NCI-H146 (cell line): ENCODE results near the gene C8A.

Source experiments
- DNase-seq: peaks from one replicate; lab custom pipeline; 2025; lab: John Stamatoyannopoulos, UW

Gene C8A

DNA sequence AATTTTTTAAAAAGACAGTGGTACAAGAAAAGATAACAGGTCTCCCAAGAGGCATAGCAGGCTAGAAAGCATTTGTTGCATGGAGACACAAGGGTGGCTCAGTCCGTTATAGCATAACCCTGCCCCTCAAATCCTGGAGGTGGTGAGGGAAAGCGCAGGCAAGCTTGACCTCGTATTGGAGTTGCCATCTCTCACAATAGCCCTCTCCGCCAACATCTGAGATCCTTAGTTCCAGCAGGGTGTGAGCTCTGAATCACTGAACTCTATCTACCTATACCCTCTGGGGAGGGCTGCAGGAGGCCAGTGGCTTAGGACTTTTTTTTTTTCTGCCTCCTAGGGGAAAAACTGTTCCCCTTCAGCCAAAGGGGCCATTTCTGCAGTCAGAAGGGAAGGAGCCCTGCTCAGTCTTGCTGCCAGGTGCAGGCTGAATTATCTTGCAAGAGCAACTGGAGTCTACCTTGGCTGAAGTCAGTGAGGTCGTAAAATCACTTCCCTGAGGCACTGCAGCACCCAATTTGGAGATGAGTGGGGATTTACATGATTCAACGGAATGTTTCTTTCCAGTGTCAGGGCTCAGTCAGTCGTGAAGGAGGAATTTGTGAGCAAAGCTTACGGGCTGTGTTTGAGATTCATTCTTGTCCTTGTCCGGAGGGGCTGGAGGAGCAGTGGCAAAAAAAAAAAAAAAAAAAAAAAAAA is 17.2 kb upstream of the C8A start:
- no peak for DNase-seq

DNA sequence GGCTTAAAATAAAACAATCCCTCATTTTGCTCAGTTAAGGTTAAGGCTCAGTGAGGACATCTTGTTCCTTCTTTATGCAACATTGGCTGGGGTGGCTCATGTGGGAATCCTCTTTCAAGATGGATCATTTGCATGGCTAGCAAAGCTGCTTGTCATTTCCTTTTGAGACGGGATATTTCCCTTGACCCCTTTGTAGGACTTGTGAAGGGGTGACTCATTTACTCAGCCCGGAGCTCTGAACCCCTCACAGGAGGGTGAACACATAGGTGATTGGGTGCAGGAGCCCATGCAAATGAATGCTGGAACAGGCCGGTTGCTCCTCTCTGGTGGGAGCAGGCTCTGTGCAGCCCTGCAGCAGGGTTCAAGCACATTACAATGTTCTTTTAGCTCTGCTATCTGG is 15.8 kb upstream of the C8A start:
- DNase-seq: no peak

DNA sequence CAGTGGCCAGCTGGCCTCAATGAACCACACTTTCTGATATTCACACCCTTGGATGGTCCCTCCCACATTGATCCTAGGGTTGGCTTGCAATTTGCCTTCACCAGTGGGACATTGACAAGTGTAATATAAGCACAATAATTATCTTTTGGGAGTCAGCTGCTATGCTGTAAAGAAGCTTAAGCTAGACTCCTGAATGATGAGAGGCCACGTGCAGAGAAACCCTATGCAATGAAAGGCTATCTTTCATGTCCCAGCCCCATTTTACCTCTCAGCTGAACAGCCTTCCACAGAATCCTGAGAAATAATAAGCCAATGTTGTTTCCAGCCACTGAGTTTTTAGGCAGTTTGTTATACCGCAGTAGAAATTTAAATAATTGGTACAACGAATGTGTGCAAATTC is 11.1 kb upstream of the C8A start:
- DNase-seq: no peak

DNA sequence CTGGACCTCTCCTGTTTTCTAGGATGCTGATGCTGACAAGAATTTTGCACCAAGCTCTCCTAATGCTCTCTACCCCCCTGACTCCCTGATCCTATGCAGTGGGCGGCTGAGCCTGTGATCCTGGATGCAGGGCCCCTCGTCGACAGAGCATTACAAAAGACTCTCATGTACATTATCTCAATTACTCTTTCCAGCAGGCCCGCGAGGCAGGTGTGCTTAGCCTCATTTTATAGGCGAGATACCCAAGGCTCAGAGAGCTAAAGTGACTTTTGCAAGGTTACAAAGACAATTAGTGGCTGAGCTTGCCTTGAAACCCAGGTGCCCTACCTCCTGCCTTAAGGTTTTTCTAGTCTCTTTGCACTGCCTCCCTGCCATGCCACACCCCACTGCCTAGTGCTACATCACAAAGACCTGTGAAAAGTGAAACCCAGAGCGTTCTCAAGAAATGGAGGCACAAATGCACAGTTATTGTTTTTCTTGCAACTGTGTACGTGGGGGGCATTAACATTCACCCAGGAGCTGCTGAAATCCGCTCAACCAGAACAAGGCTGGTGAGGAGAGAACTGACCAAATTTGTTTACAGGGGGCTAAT is 10.0 kb upstream of the C8A start:
- no peak for DNase-seq

DNA sequence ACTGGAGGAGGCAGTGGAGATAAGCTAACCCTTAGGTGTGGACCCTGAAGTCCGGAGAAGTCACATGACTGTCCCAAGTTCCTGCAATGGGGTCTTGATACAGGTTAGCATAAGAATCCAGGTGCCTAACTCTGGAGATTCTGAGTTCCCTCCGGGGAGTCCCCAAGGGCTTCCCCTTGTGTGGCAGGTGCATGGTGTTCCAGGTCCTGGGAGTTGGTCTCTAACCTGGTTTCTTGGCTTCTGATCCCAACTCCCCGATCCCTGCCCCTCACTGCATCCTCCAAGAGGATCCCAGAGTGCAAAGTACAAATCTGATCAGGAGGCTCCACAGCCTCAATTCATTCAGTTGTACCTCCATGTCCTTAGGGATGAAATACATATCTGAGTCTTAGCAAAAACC is 9.3 kb upstream of the C8A start:
- DNase-seq: no peak

DNA sequence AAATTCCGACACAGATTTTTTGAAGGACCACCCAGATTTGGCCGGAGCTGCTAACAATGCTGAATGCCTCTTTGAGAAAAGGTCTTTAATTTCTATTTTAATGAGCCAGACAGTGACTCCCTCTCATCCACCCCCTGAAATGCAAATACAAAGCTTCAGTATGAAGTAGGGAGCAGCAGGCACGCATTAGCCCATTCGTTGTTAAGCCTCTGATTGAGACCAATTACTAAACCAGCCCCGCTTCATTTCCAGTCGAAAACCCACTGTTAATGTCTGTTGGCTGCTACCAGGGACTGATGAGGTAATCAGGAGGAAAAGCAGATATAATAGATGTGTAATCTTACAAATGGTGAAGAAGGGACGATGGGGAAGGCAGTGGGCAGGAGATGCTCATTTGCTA is 4.8 kb upstream of the C8A start:
- DNase-seq: no peak

DNA sequence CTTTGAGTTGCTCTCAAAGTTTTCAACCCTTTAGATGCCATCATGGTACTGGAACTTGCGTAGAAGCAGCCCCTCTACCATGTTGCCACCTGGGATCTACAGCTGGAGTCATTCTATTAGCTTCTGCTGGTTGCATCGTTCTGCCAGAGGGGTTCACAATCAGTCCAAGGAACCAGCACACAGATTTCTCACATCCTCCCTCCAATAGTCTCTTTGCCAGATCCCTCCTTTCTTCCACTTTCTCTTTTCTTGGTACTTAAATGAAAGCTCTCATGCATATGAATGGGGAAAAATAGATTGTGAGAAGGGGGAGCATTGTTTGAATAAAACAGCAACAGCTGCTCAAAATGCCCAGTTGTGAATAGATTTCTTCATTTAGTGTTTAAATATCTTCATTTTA is 4.2 kb upstream of the C8A start:
- no peak for DNase-seq

DNA sequence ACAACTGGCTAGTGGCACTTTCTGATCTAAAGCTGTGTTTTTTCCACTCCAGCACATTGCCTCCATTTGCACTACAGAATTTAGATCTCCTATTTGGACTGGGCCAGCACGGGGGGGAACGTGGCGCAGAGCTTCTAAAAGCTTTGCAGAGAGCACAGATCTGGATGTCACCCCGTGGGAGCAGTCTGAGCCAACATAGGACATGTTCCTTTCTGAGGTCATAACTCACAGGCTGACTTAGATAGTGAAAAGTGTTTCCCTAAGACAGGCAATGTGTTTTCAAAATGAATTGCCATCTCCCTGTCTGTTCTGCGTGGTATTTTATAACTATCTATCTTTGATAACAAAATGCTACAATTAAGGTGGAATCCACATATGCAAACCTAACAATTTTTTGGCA is 3.7 kb upstream of the C8A start:
- DNase-seq: no peak

DNA sequence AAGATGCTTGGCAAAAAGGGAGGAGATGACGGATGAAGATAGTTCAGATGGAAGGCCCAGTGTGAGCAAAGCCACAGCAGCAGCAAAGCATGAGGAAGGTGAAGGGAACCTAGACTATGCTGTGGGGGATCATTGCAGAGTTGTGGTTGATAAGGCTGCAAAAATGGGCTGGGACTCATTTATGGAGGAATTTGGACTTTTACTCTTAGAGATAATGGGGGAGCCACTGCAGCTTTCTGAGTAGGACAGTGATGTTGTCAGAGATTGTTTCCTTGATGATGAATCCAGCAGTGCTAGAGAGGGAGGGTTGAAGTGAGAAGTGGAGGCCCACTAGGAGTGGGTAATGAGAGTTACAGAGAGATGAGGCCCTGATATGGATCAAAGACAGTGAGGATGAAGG is 2.1 kb upstream of the C8A start:
- no peak for DNase-seq

DNA sequence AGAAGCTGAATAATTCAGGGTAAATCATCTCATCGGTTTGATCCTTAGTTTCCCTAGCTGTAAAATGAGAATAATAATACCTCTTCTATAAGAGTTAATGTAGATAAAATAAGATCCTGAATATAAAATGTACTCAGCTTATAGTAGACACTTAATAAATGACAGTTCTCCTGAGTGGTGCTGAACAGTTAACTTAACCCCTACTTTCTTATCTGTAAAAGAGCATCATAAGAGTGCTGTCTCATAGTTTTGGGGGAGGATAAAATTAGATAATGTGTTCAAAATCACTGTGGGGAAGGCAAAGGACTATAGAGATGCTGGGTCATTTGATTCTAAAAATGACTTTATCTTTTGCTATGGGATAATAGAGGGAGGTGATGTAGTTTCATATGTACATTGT is 593 bp downstream of the C8A start:
- DNase-seq: no peak

DNA sequence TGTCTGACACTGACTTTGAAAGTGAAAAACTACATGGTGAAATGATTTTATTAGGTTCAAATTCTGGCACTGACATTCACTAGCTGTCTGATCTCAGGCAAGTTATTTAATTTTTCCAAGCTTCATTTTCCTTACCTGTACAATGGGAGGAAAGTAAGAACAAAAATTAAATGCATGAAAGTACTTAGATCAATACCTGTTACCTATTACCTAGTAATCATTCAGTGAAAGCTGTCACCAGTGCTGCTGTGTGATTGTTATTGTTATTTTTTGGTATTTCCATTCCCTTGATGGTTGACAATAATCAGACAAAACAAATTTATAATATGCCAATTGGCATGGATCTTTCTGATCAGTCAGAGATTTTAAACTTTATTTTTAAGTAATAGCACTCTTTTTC is 1.6 kb downstream of the C8A start:
- DNase-seq: no peak

DNA sequence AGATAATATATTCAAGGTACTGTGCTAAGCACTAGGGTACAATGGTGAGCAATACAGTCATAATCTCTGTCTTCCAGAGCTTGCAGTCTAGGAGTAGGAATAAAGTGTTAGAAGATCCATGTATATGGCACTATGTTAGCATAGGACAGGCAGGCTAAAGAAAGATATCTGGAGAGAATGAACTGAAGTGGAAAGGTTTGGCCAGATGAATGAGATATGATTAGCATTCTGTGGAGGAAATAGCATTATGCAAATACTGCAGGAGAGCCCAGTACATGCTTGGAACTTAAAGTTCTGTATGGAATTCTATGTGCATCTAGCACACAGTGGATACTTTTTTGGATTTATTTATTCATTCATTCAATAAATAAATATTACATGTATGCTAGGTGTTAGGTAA is 4.7 kb downstream of the C8A start:
- no peak for DNase-seq

DNA sequence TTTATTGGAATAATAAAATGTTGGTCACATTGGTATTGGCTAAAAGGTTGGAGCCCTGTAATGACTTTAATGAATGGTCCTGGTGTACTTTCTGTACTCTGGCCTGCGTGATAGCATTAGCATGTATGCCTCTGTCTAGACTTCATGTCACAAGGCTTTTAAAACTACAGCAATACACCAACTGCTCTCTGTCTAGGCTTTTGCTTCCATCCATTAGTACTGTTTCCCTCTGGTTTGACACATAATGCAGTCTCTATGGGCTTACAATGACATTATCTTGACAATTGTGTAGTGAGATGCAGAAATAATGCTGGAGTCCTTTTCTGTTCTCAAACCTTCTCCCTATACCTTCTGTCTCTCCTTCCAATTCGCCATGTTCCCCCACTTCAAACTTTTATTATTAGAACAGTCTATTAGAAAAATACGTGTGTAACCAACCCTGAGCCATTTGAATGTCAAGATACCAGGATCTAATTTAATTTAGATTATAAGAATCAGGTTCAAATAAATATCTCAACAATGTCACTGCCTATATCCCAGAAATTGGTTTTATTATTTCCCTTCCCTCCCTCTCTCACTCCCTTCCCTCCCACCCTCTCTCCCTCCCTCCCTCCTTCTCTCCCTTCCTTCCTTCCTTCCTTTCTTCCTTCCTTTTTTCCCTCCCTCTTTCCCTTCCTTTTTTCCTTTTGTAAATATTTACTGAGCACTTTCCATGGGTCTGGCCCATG is 8.8 kb downstream of the C8A start:
- no peak for DNase-seq

DNA sequence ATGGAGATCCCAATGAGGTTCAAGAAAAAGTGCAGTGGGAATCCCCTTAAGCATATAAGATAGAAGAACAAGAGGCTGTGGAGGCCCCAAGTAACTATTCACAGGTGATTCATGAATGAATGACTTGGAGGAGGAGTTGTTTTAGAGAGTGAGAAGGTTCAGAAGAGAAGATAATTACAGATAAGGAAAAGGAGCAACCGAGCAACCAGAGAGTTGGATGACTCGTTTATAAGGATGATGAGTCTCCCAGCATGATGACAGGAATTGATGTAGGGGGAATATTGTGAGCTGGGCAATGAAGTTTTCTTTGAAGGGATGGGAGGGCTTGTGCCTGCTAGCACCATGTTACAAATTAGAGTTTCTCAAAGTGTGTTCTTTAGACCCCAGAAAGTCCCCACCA is 9.8 kb downstream of the C8A start:
- no peak for DNase-seq

DNA sequence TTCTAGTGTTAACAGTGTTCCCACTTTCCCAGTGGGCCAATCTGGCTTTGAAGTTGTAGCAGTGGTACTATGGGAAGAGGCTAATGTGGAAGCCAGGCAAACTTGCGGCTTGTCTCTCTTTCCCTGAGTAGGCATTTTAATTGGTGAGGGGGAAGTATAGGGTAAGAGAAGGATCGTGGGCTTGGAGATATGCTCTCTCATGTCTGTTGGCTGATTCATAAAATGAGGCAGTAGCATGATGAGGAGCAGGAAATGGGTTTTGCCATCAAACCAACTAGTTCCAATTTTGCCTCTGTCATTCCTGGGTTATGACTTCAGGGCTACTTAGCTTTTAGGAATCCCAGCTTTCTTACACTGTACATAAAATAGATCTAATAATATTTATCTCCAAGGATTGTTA is 12.1 kb downstream of the C8A start:
- DNase-seq: no peak

DNA sequence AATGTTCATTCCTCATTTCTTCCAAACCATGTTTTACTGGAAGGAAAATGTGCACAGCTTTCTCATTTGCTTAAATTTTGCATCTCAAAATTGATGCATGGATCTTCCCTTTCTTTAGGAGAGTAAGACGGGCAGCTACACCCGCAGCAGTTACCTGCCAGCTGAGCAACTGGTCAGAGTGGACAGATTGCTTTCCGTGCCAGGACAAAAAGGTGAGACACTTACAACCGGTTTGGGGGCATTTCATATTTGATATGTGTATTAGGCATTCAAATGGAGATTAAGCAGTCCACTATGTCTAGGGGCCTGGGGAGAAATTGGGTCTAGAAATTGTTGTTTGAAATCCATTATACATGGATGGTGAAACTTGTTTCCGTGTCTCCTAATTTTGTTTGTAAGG is 12.9 kb downstream of the C8A start:
- no peak for DNase-seq

DNA sequence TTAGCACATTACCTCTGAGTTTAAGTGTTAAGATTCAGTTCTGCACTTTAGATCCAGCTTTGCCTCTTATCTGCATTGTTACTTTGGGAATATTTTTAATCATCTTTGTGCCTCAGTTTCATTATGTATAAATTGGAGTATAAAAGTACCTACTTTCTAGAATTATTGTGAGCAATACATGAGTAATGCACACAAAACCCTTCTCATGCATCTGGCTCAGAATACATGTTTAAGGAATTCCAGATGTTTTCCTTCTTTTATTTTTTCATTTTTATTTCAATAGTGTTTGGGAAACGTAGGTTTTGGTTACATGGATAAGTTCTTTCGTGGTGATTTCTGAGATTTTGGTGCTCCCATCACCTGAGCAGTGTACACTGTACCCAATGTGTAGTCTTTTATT is 14.2 kb downstream of the C8A start:
- DNase-seq: no peak

DNA sequence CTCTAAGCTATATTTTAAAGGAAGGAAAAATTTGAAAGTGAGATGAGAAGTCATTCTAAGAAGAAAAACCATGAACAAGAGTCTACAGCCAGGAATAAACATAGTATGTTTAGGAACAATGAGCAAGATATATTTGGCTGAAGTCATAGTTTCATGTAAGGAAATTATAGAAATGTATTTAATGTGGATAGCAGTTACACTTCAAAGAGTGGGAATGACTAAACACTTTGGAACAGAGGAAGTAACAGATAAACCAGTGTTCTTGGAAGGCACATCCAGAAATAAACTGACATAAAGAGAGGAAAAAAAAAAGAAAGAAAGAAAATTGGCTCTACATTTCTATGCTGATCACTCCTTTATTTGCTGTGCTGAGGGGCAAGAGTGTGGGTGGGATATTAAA is 18.0 kb downstream of the C8A start:
- no peak for DNase-seq

DNA sequence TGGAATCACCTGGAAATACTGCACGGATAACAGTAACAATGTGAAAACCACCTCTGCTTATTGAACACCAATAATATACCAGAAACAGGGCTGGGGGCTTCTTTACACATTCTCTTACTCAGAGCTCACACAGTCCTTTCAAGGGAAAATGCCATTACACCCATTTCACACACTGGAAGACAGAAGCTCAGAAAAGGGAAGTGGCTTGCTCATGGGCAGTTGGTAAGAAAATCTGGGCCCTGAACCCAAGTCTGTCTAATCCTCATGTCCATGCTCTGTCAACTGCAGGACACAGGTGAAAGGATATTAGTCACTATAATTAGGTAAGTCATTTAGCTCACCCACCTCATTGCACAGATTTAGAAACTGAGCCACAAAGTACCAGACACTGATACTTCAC is 18.6 kb downstream of the C8A start:
- DNase-seq: no peak

DNA sequence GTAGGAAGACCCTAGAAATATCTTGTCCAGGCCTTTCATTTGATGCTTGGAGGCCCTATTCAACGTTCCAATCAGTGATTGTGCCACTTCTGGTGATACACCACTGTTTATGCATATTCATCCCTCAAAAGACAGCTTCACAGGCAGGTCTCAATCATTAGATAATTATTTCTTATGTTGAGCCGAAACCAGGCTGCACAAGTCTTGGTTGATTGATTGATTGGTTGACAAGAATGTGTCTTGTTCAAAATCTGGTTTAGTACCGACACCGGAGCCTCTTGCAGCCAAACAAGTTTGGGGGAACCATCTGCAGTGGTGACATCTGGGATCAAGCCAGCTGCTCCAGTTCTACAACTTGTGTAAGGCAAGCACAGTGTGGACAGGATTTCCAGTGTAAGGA is 20.1 kb downstream of the C8A start:
- DNase-seq: no peak

DNA sequence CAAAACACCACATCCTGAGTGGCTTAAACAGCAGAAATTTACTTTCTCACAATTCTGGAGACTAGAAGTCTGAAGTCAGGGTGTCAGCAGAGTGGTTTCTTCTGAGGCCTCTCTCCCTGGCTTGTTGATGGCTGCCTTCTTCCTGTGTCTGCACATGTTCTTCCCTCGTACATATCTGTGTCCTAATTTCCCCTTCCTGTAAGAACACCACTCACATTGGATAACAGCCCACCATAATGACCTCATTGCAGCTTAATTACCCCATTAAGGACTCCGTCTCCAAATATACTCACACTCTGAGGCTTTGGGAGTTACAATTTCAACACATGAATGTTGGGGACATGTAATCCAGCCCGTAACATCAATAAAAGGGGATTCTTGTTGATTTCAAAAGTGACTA is 23.4 kb downstream of the C8A start:
- DNase-seq: no peak

DNA sequence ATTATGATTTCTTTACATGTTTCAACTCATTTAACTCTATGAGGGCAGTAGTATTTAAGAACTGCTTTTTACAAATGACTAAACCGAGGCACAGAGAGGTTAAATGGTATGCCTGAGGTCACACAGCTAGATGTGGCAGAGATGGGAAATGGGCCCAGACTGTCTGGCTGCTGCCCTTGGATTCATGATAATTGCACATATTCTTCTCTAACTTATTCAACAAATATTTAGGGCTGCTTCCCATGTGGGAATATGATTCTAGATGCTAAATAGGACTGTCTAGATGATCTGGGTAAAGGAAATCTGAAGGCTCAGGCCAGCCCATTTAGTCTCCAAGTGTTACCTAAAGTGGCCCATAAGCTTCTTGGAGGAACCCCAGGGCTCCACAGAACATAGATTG is 26.2 kb downstream of the C8A start:
- no peak for DNase-seq

DNA sequence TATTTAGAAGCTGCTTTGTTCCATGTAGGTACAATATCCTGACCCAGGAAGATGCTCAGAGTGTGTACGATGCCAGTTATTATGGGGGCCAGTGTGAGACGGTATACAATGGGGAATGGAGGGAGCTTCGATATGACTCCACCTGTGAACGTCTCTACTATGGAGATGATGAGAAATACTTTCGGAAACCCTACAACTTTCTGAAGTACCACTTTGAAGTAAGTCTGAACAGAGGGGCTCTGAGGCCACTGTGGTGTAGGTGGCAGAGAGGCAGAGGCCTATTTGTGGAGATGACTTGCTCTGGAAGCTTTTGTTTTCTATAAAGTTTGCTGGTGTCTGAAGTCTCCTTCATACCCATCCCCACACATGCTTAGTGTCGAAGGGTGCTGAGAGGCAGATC is 26.8 kb downstream of the C8A start:
- no peak for DNase-seq

DNA sequence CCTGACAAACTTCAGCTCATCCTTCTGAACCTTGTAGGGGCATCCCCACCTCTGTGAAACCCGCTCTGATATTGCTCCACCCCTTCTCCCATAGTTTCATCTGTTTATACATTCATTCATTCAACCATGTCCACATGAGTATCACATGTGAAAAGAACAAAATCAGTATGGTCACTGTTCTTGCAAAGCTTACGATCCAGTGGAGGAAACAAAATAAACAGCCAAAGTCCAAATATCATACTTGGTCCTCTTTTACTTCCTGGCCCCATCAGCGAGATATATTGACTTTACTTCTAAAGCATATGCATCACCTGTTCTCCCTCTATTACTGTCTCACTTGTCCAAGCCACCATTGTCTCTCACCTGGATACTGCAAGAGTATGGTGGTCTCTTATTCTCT is 35.6 kb downstream of the C8A start:
- DNase-seq: no peak
